GM18519 (cell line): ENCODE results near the gene TNRC6C.

Source experiments
- ATAC-seq: cut with Tn5 transposase; IDR thresholded peaks from one replicate; pipeline ENCODE4 v1.9.1; 2021; ENCODE audit warnings: mild to moderate bottlenecking, moderate library complexity; ENCODE audit not compliant: unreplicated experiment, low FRiP score

The TNRC6C gene

DNA sequence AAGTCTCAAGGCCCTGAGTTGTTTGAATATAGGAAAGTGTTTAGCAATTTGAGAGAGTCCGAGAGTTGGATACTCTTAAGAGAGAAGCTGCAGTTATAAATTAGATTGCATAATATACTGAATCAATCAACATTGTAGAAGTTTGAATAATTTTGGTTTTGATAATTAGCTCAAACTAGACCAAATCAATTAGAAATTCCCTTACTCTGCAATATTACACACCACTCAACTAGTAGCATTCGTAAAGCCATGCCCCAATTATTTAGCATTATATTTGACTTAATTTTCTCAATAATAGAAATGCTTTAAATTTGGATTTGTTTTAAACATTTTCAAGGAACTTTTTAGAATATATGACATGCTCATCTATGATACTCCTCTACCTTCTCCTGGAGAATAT is 49.1 kb downstream of the TNRC6C start:
- ATAC-seq = no peak

DNA sequence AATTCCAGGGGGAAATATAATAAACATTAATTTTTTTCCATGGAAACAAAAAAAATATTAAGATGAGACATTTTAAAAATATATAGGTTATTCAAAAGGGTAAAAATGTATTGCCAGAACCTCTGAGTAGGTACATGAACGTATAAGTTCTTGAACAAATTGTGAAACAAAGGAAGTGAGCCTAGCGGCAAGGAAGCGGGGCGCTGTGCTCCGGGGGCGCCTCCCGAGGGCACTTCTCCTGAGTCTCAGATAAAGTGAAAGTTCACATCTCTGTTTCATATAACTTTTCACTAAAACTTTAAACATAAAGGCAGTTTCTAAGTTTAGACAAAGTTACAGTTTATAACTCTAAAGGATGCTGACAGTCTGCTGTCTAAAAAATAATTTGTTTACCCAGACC is 52.3 kb downstream of the TNRC6C start:
- ATAC-seq = no peak

DNA sequence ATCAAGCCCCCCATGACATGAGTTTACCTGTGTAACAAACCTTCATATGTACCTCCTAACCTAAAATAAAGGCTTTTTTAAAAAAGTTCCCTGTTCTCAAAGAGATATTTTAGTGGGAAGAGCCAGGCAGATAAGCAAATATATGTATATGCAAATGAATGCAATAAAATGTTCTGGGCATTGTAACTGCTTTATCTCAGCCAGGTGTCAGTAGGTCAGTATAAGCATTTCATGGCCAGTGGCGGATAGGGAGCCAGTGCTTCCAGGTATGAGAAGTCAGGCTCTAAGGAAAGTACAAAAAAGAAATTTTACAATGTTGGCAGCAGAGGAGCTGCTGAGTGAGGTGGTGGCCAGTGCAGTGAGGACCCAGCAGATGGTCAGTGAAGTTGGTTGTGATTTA is 53.9 kb downstream of the TNRC6C start:
- no peak for ATAC-seq

DNA sequence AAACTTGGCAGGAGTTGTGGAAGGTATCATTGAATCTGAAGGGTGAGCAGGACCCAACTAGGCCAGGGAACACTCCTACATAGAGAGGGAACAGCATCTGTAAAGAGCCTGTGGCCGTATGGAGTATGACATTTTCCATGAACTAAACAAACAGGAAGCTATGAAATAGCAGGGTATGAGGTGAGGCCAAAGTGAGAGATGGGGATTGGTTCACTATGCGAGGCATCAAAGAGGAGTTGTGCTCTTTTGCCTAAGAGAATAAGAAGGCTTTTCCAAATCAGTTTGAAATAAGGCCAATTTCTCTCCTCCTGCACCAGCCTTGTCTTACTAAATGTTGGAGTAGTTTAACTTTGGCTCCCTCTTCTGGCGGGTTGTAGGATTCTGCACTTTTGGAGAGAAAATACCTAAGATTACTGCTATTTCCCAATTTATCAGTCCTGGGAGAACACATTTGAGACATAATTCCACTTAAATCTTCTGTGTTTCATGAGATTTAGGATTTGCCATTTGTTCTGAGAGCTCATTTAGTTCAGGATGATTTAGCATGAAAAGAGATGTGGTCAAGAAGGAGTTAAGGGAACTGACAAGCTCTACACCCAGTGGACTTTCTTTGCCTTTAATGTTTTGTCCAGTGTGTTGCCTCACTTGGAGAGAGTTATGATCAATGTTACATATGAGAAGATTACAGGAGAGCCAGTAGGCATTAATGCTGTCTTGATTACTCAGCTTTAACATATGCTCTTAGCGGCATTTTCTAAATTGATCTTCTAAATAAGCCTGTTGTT is 55.4 kb downstream of the TNRC6C start:
- no peak for ATAC-seq

DNA sequence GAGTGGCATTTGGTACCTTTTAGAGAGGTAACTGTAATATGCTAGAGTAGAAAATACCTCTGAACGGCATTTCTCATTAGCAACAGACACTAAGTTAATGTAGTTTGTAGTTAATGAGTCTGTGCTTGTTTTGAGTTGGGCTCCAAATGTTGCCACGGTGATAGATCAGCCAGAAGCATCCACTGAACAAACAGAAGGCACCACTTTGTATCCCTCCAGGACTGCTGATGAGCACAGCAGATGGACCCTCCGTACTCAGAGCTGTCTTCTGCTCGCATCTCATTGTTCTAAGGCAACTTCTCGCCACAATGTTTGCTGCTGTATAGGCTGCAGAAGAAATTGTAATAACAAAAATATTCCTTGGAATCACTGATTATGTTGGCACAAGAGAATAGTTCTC is 56.1 kb downstream of the TNRC6C start:
- no peak for ATAC-seq

DNA sequence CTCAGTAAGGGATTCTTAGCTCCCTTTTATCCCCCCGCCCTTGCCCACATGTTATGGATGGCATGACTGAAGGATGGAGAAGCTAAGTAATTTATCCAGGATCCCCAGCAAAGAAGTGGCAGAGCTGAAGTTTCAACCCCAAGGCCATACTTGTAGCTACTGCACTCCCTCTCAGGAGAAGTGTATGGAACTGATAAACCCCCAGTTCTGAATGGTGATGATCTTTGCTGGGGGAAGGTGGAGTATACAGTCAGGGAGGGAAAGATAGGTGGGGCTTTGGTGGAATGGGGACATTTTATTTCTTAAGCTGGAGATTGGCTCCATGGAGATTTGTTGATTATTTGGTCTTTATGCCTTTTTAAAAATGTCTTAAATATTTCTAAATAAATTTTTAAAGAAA is 58.3 kb downstream of the TNRC6C start:
- ATAC-seq = no peak

DNA sequence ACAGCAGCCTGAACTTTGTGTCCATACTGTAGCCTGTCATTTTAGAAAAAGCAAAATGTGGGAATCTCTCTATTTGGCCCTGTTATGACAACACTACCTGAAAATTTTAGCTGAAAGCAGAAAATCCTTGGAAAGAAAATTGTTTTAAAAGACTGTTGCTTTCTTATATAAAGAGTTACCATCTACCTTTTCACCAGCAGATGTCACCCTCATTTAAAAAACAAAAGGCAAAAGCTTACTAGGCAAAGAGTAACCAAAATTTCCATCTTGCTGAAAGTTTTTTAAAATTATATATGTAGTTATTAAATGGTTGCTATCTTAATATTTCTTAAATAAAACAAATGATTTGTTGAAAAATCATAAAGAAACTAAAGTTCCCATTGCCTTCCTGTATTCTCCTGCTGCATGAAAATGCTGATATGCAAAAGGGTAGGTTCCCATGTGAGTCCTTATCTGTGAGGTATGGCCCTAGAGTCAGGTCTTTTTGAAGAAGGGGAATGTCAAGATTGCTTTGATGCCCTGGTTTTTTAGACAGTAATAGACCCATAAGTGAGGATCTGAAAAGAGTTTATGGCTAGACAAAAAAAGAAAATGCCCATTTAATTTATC is 61.0 kb downstream of the TNRC6C start:
- no peak for ATAC-seq

DNA sequence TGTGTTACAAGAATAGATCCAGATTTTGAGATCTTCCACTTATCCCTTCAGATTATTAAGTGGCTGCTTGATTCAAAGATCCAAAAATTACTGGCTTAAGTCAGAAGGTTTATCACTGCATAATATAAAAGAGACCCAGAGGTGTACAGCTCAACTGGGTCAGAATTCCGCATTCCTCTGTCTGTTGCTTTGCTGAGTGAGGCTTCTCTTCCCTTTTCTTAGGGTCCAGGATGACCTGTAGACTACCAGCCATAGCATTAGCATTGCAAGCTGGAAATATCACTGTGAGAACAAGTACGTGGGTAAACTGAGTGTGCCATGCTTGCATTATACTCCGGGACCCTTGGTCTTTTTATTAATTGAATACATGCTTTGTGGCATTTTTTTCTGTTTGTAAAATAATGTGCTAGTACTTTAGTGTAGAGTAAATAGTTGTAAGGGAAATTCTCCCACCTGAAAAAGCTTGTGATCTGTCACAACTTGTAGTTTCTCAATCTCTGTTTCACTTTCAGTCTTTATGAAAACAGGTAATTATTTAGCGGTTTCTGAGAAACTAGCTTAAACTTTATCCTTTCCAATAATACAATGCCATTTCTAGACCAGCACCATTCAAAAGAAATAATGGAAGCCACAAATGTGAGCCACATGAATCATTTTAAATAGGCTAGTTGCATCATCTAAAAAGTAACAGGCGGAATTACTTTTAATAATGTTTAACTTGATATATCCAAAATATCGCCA is 61.6 kb downstream of the TNRC6C start:
- no peak for ATAC-seq

DNA sequence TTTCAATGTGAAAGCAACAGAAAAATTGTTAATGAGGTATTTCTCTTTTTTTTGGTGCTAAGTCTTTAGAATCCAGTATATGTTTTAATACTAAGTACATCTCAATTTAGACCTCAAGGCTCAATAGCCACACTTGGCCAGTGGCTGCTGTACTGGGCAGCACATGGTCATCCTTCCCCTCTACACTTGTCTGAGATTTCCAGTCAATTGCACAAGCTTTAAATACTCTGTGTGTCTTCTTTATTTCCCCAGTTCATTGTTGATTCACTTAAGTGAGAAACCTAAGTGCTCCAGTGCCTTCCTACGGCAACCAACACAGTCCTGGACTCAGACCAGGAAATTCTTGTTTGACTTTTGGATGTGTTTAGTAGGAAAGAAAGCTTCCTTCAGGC is 62.2 kb downstream of the TNRC6C start:
- no peak for ATAC-seq

DNA sequence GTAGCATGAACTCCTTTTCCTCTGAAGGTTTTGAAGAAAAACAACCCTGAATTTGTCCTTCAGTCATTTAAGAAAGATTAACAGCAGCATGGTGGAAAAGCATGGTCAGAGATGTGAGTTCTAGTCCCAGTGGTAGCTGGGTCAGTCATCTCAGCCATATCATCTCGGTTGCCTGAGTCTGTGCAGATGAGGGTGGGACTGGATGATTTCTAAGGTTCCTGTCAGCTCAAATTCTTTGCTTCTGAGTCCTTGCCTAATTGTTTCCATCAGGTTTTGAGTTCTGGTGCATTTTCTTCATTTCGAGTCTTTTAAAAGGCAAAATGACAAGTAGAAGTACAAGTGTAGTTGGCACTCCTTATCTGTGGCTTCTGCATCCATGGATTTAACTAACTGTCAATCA is 63.9 kb downstream of the TNRC6C start:
- no peak for ATAC-seq

DNA sequence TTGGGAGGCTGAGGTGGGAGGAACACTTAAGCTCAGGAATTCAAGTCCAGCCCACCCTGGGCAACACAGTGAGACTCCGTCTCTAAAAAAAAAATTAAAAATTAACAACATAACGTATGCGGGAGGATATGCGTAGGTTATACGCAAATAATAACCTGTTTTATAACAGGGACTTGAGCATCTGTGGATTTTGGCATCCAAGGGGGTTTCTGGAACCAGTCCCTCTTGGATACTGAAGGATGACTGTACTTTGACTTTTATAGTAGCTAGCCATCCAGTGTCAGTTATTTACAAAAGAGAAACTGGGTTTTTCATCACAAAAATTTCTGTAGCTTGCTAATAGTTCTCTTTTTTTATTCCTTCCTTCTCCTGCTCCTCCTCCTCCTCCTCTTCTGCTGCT is 64.5 kb downstream of the TNRC6C start:
- no peak for ATAC-seq

DNA sequence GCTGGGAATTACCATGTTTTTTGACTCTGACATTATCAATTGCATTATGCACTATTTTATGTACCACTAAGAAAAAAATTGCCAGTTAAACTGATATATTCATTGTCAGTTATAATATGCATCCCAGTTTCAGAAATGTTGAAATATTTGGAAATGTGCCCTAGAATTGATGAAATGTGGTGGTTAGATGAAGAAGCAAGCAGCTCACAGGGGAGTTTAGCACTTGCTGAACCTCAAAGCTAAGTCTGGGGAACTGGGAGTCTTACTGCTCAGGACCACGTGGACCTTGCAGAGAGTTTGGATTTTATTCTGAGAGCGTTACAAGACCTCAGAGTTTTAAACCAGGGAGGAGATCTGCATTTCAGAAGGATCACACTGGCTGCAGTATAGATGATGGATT is 67.9 kb downstream of the TNRC6C start:
- ATAC-seq = no peak

DNA sequence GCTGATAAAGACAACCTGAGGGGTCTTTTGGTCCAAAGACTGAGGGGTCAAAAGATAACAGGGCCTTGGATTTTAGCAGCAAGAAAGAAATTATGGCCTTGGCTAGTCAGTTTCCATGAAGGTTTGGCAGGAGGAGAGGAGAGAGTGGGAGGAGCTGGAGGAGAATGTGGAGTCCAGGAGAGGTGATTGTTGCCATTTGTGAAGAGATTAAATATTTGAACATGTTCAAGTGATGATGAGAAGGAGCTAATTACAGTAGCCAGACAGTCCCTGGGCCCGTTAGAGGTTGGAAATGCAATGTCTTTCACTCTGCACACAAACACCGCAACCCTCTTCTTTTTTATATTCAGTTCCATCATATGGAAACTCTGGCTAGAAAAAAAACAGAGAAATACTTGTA is 68.6 kb downstream of the TNRC6C start:
- no peak for ATAC-seq

DNA sequence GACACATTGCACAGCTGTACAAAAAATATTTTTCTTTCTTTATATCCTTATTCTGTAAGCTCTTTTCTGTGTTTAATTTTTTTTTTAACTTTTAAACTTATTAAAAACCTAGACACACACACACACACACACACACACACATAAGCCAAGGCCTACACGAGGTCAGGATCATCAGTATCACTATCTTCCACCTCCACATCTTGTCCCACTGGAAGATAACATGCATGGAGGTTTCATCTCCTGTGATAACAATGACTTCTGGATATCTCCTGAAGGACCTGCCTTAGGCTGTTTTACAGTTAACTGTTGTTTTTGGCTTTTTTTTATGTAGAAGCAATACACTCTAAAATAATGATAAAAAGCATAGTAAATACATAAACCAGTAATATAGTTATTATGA is 71.2 kb downstream of the TNRC6C start:
- no peak for ATAC-seq

DNA sequence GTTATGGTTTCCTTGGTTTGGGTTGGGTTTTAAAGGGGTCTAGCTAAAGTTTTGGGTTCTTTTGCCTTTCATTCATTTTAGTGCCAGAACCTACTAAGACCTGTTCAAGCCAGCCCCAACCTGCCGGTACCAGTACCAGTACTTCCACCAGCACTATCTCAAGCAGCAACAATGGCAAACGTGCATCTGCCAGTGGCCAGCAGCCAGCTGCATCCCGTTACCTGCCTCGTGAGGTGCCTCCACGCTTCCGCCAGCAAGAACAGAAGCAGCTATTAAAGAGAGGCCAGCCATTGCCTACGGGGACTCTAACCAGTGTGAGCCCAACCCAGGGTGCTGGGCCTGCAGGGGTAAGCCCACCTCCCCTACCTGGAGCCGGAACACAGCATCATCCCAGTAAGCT is 72.9 kb downstream of the TNRC6C start:
- no peak for ATAC-seq

DNA sequence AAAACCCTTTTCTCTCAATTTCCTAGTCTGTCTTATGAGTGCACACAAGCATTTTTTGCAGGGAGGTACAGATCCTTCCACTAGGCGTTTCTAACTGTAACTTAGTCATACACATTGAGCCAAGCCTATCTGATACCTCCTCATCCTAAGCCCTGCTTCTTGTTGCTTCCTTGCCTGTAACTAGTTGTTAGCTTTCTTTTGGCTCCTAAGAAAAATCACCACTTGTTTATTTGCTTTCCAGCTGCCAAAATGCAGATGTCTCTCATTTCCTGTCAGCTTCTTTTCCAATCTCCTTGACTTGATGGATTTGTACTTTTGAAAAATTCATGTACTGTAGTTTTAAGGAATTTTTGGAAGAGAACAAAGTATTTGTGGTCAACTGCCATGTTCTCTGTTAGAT is 73.7 kb downstream of the TNRC6C start:
- no peak for ATAC-seq

DNA sequence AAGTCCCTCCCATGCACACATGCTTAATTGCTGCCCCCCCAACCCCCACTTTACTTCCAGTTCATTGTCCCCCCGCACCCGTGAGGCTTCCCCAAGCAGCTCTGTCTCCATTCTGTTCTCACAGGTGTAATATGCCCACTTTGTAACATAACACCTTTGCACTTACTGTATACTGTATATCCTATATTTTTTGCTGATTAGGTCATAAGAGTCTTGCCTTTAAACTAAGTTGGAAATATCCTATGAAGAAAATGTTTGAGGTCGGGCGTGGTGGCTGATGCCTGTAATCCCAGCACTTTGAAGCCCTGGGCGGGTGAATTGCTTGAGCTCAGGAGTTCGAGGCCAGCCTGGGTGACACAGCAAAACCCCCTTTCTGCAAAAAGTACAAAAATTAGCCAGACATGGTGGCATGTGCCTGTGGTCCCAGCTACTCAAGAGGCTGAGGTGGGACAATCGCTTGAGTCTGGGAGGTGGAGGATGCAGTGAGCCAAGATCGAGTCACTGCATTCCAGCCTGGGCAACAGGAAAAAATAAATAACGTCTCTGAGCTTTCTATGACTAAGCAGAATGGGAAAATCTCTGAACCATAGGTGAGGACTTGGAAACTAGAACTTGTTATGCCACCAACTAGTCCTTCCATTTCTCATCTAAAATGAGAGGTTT is 76.1 kb downstream of the TNRC6C start:
- ATAC-seq = no peak

DNA sequence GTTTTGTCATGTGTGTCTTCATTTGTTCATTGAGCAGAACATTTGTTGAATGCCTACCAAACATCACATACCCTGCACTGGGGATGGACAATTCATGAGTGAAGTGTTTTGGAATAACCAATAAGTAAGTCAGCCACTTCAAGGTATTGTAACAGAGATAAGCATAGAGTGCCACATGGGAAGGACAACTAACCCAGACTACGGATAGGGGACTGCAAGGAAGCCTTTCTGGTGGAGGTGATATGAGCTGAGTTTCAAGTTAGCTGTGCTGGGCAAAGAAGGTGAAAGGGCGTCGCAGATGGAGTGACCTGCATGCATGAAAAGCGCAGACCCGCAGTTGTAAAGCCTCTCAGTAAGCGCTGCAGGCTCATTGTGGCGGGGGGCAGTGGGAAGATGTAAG is 78.8 kb downstream of the TNRC6C start:
- no peak for ATAC-seq

DNA sequence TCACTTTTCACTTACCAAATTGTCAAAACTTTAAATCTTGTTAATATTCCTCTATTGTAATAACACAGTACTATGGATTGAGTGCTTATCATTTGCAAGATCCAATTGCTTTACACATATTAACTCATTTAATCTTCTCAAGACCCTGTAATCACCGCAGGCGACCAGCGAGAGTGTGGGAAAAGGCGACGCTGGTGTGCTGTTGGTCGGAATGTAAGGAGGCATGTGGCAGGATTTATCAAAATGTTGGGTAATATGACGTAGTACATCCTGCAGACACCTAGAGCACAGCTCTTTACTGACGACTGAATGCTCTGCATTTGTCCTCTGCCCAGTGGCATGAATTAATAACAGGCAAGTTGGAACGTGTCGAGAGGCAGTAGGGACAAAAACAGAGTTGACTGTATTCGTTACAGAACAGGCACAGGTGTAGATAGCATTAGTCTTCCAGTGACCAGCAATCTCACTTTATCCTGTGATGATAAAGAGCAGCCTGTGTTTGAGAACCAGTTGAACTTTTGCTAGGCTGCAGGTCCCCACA is 80.3 kb downstream of the TNRC6C start:
- no peak for ATAC-seq

DNA sequence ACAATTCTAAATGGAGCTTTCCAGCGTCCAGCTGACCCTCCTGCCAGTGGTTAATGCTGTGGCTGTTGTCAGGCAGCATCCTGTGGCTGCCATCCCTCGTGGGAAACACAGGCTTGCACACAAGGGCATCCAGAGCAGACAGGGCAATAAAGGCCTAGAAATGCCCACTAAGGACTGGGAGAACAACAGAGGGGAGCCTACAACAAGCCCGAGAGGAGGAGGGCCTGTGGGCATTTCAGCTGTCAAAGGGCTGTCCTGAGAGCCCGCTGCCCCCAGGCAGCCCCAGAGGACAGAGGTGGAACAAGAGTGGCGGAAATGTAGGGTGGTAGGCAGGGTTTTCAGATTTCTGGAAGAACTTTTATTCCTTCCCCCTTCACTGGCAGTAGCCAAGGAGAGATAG is 81.1 kb downstream of the TNRC6C start:
- ATAC-seq = no peak
